Body of pancreas (tissue), 4 donors: ENCODE results near the gene C6orf62.

ENCODE experiments used
- POLR2A ChIP-seq, 3 donors: fragments of 450-650 bp; IDR thresholded peaks; one replicate each; pipeline ENCODE4 v1.6.1; 2016; ENCODE audit warnings: antibody characterized with exemption in 3 of 3, mild to moderate bottlenecking in 2 of 3
- TF ChIP-seq, protein P1 (sequence below), 7 experiments: fragments of 450-650 bp in 4 of 7; fragments of 200-600 bp in 3 of 7; sonication (generic) in 3 of 7; IDR thresholded peaks; one replicate each; pipeline ENCODE4 v1.5.1; 2016 to 2019; ENCODE audit warnings: antibody characterized with exemption in 7 of 7

DNA sequence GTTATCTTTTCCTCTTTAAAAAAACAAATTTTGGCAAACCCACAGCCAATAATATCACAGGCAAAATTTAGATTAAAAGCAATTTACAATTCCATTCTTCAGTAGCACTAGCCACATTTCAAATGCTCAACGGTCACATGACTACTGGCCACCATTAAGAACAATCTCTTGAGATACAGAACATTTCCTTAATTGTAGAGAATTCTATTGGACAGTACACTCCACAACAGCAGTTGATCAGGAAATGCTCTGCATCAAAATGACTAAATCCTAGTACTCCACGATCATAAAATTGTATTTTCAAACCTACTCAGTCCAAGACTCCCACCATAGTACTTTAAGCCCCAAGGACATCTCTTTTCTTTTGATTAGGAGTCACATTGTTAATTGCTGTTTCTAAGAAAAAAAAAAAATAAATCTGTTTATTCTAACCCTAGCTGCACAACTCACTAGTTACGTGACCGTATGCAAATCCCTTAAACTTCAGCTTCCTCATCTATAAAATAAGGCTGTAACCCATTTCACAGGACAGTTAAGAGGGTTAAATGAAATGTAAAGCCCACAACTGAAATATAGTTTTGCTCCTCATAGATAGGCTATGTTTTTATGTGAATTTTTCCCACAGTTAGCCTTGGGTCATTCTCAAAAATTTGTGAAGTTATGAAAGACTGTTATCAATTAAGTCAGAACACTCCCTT is 9.8 kb downstream of the C6orf62 start:
- TF ChIP-seq, protein P1, sequence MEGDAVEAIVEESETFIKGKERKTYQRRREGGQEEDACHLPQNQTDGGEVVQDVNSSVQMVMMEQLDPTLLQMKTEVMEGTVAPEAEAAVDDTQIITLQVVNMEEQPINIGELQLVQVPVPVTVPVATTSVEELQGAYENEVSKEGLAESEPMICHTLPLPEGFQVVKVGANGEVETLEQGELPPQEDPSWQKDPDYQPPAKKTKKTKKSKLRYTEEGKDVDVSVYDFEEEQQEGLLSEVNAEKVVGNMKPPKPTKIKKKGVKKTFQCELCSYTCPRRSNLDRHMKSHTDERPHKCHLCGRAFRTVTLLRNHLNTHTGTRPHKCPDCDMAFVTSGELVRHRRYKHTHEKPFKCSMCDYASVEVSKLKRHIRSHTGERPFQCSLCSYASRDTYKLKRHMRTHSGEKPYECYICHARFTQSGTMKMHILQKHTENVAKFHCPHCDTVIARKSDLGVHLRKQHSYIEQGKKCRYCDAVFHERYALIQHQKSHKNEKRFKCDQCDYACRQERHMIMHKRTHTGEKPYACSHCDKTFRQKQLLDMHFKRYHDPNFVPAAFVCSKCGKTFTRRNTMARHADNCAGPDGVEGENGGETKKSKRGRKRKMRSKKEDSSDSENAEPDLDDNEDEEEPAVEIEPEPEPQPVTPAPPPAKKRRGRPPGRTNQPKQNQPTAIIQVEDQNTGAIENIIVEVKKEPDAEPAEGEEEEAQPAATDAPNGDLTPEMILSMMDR (IDR thresholded peaks at IDR 0.05): no peak
- TF ChIP-seq POLR2A (IDR thresholded peaks at IDR 0.05): no peak
